HG03064 (cell line): ENCODE measurements around the gene RABGGTA.

ENCODE experiments used
- ATAC-seq: cut with Tn5 transposase; IDR thresholded peaks from one replicate; pipeline ENCODE4 v1.9.1; 2021; ENCODE audit warnings: low read depth; ENCODE audit not compliant: unreplicated experiment

Gene RABGGTA

DNA sequence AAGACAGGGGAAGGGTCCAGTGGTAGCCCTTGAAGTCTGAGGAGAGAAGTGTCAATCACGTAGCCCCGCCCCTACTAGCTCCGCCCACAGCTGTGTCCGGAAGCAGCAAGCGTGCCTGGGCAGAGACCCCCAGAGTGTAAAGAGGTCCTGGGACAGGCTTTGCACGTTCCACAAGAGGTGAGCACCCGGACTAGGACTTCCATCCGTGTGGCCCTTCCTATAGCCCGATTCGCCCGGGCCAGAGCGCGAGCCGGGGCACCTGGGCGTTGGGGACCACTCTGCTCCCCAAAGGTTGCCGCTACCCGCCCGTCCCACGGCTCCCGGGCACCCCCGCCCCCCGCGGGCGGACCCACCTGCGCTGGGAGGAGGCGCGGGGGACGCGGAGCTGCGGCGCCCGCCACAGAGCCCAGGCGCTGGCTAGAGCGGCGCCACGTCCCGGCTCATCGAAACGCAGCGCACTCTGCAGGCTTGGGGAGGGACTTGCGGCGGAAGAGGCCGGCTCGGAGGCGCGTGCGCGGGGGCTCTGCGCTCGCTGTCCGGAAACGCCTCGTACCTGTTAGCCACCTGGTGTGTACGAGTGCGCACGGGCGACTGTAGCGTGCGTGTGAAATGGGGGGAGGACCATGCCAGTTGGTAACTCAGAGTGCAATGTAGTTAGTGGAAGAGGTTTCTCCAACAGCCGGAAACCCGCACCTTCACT, at the start of gene RABGGTA:
TSS of gene RABGGTA (minus strand) at position 464 of the 700 bp plus-strand sequence. CDS start 482 bp downstream, outside the sequence.
- peak; percentile 84 for ATAC-seq

DNA sequence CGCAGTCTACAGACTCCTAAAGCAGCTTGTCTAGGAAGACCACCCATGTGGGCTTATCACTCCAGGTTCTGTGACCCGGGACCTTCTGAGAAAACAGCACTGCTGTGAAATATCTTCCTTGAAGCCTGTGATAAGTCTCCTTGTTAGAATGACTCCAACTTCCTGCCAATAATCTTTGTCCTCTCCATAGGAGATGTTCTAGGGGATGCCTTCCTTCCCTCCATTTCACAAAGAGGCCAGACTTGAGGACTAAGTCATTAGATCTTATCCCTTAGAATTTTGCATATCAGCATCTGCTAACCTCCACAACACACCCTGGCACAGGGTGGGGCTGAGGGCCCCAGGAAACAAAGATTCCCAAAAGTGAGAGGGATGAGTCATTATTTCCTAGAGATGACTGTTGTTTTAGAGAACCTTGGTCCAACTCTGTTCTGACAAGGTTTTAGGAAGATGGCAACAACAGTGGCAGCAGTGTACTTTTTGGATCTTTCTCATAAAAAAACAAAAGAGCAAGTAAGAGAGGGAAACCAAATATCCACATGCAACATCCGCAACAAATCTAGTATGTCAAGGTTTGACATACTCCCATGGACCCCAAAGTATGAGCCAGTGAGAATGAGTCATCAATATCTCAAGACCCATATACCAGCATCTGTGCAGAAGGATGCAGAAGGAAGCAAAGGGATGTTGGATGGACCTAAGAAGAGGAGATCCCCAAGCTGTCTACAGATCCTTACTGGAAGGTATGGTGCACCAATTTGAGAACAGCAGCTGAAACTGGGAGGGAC, 45.9 kb upstream of the RABGGTA start:
- ATAC-seq: no peak

DNA sequence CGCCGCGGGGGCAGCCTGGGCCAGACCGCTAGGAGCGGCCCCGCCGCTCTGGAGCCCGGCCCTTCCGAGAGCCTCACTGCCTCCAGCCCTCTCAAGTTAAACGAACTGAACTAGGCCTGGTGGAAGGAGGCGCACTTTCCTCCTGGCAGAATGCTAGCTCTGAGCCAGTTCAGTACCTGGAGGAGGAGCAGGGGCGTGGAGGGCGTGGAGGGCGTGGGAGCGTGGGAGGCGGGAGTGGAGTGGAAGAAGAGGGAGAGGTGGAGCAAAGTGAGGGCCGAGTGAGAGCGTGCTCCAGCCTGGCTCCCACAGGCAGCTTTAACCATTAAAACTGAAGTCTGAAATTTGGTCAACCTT, 45.2 kb upstream of the RABGGTA start:
- ATAC-seq: no peak

GRCh38 chr14:24315807-24316596, 44.6 kb upstream of the RABGGTA start:
- no peak for ATAC-seq

DNA sequence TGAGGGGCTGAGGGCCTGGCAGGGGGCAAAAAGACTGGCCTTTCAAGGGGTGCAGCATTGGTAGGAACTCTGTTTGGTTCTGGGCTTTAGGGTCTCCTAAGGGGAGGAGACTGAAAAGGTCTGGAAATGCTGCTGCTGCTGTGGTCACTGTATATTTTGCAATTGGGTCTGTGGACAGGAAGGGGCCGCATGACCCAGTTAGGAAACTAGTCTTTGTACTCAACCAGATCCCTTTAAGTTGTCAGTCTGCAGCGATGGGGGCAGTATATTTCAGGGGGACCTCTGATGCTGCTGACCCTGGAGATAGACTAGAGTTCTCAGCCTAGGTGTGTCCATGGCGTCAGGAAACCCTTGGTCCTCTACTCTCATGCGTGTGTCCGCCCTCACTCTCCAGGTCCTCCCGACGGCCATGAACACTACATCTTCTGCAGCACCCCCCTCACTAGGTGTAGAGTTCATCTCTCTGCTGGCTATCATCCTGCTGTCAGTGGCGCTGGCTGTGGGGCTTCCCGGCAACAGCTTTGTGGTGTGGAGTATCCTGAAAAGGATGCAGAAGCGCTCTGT, 43.9 kb upstream of the RABGGTA start:
- no peak for ATAC-seq

- ATAC-seq: no peak
These were observed 43.2 kb upstream of the RABGGTA start for GRCh38 chr14:24314377-24315193.

GRCh38 chr14:24313913-24314312, 42.5 kb upstream of the RABGGTA start:
- ATAC-seq: no peak

DNA sequence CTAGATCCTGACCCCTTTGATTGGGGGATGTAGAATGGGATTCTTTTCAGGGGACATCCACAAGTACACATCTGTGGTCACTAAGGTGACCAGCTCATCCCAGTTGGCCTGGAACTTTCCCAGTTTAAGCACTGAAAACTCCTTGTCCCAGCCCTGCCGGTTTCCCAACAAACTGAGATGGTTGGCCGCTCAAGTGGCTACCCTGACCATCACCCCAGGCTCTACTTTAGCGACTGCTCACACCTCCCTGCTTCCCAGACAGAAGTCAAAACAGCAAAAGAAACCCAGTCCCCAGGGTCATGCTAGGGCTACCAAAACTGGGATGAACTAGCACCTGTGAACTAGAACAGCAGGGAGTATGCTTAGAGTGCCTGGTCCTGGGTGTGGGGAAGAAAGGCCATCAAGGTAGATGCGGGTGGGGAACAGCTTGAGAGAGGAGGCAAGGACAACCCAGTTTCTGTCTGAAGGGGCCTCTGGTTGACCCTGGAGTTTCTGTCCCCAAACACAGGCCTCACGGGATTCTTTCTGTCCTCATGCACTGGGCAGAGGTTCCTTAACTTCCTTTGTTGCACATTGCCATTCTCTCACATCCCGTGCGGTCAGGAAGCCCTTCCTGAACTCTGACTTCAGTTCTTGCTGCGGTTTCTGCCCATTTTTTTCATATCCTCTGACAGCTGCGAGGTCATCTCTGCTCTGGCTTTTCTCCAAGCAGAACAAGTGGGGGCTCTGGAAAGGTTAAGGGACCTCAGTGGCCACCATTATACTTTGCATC, 41.5 kb upstream of the RABGGTA start:
- ATAC-seq: no peak

DNA sequence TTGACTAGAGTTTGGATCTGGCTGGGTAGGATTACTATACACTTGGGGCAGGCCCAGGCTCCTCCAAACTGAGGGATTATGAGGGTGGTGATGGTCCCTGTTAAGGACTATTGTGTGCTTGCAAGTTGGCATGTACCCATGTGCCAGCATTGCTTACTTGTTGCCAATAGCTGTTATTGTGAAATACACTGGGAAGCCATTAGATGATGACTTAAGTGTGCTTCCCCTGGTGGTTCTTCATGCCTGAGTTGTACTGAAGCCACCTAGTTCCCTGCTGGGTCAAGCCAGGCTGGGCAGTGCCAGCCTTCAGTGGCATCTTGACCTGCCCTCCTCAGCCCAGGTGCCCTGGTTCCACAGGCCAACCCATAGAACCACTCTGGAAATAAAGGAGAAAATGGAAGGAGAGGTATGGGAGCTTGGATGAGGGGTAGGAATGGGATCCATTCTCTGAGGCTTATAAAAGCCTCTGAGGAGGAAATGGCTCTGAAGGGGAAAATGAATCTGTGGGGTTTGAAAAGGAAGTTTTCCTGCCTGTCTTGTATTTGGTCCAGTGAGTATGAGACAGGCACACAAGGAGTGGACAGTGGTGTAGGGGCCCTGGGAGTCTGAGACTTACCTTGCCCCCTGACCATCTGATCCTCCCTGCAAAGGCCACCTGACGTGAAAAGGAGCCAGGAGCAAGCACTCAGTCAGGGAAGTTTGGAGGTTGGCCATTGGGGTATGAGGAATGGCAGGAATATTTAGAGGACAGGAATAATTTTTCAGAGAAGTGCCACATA, 40.6 kb upstream of the RABGGTA start:
- ATAC-seq: no peak

DNA sequence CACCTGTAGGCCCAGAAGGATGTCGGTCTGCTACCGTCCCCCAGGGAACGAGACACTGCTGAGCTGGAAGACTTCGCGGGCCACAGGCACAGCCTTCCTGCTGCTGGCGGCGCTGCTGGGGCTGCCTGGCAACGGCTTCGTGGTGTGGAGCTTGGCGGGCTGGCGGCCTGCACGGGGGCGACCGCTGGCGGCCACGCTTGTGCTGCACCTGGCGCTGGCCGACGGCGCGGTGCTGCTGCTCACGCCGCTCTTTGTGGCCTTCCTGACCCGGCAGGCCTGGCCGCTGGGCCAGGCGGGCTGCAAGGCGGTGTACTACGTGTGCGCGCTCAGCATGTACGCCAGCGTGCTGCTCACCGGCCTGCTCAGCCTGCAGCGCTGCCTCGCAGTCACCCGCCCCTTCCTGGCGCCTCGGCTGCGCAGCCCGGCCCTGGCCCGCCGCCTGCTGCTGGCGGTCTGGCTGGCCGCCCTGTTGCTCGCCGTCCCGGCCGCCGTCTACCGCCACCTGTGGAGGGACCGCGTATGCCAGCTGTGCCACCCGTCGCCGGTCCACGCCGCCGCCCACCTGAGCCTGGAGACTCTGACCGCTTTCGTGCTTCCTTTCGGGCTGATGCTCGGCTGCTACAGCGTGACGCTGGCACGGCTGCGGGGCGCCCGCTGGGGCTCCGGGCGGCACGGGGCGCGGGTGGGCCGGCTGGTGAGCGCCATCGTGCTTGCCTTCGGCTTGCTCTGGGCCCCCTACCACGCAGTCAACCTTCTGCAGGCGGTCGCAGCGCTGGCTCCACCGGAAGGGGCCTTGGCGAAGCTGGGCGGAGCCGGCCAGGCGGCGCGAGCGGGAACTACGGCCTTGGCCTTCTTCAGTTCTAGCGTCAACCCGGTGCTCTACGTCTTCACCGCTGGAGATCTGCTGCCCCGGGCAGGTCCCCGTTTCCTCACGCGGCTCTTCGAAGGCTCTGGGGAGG, 39.5 kb upstream of the RABGGTA start, which contains the start of gene LTB4R:
TSS of gene LTB4R (plus strand) at position 857 of the 959 bp plus-strand sequence. CDS start 4,150 bp downstream, outside the sequence.
- peak; percentile 62 for ATAC-seq

- ATAC-seq: no peak
These were observed 38.9 kb upstream of the RABGGTA start for GRCh38 chr14:24310265-24310645.

- no peak for ATAC-seq
These were observed 38.3 kb upstream of the RABGGTA start, which contains the start of gene LTB4R2 for GRCh38 chr14:24309538-24310264. Gene LTB4R2 (plus strand): TSS chr14:24310140. CDS start chr14:24310665, 525 bp downstream.

DNA sequence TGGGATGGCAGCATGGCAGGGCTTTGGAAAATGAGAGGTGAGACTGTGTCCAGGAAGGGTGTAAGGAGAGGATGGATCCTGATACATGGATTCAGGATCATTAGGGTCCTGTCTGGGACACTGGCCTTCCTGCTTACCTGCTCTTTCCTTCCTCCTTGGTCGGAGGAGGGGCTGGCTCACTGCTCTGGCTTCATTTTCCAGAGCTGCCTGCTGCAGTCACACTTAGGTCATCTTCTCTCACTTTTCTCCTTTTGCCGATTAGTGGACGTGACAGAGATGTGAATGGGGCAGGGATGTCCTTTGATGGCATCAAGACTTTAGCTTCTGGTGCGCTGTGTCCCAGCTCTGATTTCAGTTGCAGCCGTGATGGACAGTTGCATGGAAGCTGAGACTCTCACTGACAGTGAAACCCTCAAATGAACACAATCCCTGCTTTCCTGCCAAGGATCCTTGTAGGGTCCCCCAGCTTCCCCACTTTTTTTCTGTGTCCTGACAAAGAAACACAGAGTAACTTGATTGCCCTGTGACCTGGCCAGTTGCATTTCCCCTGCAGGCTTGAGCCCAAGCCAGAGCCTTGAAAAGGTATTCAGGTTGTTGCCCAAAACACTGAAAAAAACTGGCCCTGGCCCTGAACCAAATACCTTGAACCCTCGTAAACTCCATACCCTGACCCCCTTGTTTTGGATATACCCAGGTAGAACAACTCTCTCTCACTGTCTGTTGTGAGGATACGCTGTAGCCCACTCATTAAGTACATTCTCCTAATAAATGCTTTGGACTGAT, 37.1 kb upstream of the RABGGTA start:
- no peak for ATAC-seq

DNA sequence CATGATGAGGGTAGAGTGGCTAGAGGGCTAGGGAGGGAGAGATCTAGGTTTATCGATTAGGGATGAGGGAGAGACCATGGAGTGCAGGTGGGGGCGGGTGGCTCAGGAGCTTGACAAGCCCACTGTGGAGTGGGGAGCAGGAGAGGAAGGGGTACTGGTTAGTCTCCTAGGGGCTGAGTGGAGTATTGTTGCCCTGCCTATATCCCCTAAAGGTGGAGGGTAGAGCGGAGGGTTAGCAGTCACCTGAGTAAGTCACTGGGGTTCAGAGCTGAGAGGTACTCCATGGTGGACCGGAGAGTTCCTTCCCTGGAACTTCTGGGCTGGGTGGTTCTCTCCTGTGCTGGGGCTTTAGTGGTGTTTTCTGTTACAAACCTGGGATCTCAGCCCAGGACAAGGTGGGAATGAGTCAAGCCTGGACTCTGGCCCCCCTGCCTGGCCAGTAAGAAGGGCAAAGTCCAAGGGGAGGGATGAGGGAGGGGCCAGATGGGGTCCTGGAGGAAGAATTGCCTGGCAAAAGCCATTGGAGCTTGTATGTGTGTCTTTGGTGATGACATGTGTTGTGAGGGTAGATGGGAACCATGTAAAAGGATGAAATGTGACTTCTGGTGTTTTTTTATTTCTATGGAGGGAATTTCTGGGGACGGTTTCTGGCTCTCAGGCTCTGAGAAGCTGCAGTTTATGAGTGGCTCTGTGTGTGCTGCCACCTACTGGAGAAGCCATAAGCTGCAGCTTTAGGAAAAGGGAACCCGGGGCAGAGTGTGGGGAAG, 36.4 kb upstream of the RABGGTA start, which contains the start of gene CIDEB:
TSS of gene CIDEB (minus strand) at position 403 of the 767 bp plus-strand sequence. CDS start at position 284, 119 bp downstream.
- no peak for ATAC-seq

DNA sequence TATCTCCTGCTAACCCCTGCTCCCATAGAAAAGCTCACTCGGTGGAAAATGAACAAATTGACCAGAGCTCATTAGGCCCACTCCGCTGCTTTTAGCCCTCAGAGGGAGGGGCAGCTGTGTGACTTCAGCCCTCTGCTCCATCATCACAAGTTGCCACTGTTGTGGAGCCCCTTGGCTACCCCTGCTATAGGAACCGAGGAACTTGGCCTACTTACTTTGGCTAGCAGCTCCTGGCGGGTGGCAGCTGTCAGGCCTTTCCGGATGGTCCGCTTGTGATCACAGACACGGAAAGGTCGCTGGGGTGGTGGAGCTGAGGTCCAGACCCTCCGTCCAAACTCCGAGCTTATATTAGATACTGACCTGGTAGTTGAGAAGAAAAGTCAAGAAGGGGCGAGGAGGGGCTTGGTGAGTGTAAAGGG, 35.8 kb upstream of the RABGGTA start:
- ATAC-seq: no peak
